Activated effector memory CD4-positive, alpha-beta T cell treated with Interleukin-2 at 50 U/mL for 16 hours (primary cell): ENCODE results near the gene C1orf21.

Source experiments
- DNase-seq: peaks from one replicate; pipeline ENCODE4 v3.0.0-alpha.2; 2020

The C1orf21 gene

DNA sequence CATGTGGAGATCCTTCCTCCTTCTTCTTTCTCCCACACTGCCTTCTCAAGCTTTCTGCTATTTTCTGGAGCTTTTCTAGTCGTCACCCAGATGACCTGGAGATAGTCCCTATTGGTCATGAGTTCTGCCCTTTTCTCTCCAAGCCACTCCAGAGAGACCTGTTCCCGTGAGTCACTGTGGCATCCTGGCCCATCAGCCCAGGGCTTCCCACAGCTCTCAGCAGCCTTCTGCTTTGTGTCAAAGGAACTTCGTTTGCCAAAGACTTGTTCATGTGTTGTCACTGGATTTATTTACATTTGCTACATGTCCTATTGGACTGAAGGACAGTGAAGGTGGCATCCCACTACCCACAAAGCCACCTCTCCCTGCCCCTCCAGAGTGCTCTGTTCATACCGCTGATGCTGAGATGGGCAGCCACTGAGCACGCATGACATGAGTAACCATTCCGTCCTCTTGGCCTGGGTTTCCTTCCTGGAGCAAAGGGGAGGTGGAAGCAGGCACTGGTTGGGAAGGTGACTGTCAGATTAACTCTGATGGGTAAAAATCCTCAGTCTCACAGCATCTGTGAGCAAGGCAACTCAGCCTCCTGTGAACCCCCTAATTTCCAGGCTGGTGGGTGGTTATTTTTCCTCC, 248.6 kb downstream of the C1orf21 start:
- DNase-seq: no peak

DNA sequence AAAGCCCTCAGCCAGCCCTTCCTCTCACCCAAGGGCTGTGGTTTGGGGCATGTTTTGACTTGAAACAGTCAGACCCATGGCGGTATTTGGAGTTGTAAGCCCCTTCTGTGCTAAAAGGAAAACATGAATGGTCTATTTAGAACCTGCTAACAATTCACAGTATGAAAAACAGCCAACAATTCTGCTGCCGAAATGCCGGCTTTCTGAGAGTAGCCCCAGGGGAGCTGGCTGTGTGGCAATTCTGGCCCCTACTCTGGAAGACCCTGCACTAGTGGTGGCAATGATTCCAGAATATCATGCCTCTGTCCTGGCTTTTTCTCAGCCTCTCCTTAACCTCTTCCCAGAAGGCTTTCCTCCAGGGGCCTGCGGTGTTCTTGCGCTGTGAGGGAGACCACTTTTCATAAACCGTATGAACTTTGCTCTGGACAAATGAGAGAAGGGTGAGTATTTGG, 249.2 kb downstream of the C1orf21 start:
- no peak for DNase-seq

DNA sequence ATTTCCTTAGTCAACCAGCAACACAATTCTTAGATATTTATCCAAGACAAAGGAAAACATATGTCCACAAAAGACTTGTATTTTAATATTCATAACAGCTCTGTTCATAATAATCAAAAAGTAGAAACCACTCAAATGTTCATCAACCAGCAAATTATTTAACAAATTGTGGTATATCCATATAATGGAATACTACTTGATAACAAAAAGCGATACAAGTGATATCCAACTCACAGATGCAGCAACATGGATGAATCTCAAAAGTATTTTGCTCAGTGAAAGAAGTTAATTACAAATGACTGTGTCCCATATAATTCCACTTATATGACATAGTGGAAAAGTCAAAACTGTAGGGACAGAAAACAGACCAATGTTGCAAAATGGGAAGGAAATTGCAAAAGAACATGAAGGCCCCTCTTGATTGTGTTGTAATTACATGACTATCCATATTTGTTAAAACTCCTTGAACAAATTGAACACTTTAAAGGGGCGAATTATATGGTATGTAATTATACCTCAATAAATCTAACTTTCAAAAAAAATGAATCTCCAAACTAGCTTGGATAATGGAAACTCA, 250.9 kb downstream of the C1orf21 start:
- no peak for DNase-seq

DNA sequence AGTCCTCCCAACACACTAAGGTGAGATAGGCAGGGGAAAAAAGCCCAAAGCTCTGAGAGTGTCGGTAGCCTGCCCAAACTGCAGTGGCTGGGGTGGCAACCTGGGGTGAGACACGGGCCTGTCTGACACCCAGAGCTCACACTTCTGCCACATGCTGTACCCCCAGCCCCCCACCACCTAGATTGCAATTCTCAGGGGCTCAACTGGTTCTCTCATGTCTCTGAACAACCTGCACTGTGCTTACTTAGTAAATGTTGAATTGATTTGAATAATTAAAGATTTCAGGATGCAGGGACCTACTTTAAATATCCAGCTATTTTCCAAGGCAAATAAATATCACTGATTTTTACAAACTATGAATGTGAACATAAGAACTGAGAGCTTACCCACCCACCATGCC, 252.4 kb downstream of the C1orf21 start:
- no peak for DNase-seq

DNA sequence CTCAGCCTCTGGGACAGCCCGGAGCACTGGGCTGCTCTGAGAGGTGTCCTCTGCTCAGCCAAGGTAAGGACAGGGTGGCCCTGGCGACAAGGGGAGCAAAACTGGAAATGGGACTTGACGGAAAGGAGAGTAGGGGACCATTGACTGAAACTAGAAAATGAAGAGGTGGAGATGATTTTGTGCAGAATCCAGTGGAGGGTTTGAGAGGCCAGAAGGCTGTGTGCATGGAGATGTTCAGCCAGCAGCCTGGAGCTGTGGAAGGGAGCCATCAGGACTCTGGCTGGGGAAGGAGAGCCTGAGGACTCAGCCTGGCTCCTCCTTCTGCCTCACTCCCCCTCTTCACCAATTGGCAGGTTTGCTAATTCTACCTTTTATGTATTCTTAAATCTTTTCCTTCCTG, 253.7 kb downstream of the C1orf21 start:
- no peak for DNase-seq

DNA sequence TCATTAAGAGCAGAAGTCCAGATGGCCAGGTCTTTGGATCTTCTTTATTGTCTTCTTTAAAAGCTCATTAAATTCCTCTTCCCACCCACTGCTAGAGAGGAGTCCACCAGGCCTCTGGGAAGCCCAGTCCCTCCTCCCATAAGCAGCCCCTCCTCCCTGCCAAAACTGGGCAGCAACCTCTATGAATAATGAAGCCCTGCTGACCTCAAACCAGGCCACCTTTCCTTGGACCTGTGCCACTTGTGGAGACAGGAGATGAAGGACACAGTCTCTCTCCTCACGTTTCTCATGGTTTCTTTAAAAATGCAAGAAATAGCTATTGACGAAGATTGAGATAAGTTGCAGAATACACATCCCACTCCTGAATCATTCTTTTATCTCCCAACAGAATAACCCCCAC, 255.1 kb downstream of the C1orf21 start:
- no peak for DNase-seq

DNA sequence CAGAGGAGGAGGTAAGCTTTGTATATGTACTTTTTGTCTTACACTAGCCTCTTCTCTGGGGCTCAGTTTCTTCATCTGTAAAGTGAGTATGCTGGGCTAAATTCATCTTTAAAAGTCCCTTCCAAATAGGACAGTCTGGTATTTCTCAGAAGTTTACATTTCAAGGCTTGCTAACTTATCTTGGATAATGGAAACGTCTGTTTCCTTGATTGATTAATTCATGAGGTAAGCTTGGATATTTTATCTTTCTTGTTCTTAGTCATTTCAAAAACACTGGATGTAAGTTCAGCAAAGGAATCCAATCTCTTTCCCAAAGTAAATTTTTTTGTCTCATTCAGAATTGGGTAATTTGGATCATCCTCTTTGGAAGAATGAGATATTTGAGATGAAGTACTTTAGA, 256.8 kb downstream of the C1orf21 start:
- DNase-seq: no peak

DNA sequence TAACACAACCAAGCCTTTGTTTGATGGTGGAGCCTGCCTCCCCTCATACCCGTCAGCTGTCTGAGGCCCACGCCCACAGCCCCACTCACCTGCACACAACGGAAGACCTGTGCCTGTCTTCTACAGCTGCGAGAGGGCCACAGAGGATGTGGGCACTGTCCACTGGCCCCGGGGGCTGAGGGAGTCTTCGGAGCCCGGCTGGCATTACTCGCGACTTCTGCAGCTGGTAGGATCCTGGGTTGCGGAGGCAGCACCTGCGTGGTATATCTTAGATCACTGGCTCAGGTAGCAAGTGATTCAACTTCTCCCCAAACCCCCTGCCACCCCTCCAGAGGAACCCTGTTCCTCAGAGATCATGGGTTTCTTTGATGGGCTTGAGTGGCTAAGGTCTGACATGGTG, 257.9 kb downstream of the C1orf21 start:
- no peak for DNase-seq

DNA sequence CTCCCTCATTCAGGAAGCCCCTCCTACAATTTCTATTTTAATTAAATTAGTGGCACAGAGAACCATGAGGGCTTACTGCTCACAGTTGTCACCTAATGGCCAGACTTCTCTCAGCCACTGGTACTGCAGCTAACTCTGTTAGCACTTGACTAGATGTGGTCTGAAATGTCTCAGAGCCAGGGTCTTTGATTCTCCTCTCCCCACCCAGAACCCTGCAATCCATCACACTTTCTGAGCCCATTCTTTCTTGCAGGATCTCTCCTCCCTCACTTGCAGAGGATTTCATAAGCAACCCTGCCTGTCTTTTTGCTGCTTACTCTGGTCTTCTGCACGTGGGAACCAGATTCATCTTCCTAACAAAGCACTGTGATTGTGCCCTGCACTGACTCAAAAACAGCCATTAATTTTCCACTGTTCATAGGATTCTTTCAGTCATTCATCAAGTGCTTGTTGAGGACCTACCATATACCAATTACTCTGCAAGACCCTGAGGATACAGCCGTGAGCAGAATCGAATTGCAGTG, 259.4 kb downstream of the C1orf21 start:
- no peak for DNase-seq

DNA sequence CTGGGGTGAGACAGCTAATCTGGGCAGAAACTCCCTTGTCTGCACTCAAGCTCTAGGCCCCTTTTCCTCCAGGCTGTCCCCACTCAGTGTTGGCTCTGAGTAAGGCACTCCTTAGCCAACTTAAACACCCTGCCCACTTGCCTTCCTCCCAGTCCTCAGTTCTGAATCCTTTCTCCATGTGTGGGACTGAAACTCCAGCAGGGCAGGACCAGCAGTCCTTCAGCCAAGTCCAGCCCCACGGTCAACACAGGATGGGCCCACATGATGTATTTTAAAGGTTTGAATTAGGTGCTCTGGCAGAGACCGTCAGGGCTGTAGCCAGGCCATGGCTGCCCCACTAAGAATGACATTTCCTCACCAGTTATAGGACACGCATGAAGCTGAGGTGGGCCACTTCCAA, 260.0 kb downstream of the C1orf21 start:
- DNase-seq: no peak

DNA sequence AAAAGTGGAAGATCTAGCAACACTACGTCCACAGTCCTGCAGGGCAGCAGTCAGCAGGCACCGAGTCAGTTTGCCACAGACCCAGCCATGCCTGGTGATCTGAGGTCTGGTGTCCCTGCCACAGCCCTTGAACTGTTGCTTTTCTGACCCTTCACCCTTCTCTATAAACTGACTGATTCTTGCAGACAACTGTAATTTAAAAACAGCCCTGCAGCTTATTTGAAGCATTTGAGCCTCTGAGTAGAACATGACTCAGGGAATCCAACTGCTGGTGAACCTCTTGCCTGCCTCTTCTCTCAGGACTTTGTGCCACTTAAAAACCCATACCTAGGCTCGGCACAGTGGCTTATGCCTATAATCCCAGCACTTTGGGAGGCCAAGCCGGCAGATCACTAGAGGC, 260.6 kb downstream of the C1orf21 start:
- no peak for DNase-seq

DNA sequence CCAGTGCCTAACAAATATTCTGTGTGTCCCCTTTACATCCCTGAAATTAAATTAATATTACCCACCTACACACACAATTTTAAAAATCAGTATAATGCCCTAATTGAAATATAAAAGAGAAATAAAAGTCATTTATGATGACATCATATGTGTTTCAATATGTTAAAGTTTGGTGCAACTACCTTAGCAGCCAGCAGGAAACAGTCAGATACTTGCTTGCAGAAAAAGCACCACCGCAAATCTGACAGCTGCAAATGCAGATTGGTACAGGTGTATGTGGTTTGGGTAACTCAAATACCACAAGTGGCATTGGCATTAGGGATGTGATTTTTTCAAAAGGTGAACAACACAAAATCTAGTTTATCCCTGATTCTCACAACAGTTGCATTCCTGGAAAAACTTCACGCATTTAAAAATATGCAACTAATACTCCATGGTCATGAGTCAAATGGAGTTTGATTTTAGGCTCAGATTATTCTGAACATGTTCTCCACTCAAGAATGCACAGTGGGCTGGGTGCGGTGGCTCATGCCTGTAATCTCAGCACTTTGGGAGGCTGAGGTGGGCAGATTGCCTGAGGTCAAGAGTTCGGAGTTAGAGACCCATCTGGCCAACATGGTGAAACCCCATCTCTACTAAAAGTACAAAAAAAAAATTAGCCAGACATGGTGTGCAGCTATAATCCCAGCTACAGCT, 261.5 kb downstream of the C1orf21 start:
- DNase-seq: no peak

DNA sequence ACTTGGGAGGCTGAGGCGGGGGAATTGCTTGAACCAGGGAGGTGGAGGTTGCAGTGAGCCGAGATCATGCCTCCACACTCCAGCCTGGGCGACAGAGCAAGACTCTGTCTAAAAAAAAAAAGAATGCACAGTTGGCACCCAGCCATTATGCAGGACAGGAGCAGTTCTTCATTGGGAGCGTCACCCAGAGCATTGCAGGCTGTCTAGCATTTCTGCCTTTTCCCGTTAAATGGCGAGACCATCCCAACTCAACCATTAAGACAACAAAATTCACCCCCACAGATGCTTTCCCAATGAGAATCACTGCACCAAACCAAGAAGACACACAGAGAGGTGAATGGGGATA, 262.0 kb downstream of the C1orf21 start:
- DNase-seq: no peak

DNA sequence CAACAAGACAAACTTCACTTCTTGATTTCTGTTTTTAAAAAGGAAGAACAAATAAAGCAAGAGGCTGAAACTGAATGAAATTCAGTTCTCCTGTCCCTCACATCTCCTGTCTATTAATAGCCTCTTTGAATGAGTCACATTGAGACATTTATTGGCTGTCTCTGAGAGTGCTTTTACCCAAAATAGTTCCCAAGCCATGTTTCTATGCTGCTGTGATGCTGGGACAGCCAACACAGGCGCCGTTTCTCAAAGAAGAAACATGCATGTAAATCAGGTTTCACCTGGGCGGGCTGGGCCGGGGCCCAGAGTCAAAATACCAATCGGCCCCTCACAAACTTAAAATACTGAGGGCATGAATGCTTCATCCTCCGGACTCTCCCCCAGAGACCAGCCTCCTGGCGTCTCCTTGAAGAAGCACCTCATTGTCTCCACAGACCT, 262.6 kb downstream of the C1orf21 start:
- no peak for DNase-seq

DNA sequence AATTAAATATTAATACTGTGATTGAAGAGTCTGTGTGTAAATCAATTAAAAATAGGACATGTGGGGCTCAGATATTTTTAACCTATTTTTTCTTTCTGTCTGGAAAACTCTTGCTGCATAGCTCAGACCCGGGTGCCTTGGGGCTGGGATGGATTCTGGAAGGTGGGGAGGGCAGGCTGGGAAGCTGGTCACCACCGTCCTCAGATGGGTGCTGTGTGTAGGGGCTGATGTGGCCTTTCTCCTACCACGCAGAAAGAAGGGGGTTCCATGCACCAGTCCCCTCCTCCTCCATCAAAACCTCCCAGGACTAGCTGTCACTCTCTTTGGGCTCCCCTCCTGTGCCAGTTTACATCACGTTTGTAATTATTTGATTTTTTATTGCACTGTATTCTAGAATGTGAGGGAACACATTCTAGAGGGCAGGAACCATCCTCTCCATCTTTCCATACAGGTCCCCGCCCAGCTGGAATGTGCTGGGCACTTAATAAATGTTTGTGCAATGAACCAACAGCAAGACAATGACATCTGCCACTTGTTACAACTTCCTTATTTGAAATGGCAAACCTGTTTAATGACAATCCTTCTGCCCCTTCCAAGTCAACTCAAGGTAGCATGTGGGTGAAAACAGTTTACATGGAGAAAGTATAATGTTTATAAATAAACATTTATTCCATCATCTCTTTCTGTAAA, 263.5 kb downstream of the C1orf21 start:
- DNase-seq: no peak

DNA sequence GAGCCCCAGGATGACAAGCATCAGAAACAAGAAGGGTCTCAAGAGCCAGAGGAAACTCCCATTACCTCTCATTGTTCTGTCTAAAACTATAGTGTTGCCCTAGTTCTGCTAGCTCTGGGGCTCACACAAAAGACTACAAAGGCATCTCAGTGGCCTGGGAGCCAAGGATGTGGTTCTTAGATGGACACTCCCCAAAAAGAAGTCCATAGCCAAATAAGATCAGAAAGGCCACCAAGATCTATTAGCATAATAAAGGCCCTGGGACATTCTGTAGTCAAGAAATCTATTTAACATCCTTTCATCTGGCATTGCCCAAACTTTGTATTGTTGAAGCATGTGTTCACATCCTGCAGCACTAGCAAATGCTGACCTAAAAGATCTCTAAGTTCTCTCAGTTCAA, 268.4 kb downstream of the C1orf21 start:
- no peak for DNase-seq

DNA sequence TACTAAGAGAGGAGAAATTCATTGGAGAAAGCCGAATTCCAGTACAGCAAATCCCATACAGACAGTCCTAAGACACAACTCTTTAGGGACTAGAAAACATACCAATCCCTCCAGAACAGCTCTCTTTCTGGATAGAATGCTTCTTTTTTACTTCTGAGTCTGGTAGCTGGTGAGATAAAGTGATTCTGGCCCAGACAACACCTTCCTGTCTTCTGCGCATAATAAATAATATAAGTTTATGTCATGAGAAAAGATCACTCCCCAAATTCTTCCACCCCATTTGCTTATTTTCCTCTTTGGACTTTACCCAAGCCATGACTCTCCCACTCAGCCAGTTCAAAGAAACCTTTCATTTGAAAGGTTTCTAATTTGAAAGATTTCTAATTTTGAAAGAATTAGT, 269.4 kb downstream of the C1orf21 start:
- no peak for DNase-seq

DNA sequence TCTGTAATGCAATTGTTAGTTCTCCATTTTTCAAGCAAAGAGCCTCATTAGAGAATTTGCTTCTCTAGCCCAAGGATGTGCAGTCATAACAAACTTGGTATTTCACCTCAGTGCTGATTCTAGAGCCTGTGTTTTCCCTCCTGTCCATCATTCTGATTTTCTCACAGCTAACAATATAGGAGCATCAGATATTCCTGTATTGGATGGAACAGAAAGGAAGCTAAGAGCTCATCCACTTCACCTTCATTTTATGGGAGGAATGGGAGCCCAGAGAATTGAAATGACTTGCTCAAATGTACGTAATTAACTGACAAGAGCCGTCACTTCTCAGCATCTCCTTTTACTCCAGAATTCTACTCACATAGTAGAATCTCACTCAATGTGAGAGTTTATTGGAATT, 271.2 kb downstream of the C1orf21 start:
- no peak for DNase-seq

DNA sequence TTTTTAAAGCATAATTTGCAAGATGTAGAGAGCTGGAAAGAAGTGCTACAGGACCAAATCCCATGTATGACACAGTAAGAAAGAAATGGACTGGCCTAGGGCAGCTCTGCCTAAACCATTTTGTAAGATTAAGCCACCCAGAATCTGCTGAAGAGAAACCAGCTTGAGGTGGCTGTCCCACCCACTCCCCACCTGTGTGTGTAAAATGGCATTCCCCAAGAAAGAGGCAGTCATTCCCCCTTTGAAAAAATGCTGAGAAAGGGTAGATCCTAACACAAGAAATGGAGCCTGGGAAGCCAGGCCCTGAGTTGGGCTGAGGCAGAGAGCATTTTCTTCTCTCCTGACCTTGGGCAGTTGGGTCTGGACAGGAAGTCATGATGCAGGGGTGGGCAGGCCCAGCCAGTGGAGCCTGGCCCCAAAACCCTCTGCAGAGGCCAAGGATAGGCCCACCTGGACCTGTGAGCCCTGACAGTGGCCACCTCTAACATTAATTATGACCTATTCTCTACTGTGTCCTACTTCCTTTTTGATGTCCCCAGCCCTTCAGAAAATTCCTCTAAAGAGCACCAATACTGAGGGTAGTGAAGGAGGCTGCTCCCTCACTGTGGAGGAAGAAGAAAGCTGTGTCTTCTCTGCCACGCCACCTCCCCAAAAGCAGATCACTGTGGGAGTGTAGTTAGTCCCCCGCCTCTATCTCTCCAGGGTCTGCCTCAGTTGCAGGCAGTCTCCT, 273.8 kb downstream of the C1orf21 start:
- DNase-seq: no peak

DNA sequence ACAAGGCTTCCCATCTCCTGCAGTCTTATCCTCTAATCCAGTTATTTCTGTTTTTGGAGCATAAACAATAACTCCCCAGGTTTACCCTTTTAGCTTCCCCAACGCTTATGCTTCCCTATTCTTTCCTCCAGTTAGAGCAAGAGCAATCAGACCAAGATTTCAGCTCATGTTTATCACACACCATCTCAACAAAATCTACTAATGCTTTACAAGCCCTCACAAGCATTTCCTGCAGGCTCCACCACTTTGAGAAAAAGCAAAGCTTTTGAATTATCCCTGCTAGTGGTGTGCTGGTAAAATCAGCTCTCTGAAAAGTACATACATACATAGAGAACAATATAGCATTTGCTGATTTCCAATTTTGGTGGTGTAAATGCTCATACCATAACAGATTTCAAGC, 275.0 kb downstream of the C1orf21 start:
- DNase-seq: no peak

DNA sequence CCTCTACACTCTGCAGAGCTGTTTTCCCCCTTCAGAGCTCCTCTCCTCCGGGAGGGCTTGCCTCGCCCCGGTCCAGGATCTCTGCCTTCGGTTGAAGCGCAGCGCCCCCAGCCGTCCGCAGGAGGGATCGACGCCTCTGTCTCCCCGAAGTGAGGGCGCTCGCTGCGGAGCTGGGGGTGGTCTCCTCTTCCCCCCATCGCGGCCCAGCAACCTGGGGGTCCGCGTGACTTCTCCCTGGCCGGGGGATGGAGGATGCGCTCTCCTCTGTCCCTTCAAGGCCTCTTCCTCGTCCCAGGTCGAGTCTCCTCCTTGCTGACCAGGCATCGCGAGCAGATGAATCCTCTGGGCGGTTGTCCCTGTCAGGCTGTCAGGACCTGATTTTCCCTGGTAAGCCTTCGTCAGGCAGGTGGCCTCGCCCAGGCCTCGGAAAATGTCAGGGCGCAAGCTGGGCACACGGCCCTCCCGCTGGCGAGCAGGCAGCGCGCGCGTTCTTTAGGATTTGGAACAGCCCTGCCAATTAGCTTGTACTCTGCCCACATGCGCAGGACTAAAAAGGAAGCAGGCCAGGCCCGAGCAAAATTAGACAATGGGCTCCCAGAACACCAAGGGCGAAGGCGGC, 277.3 kb downstream of the C1orf21 start:
- DNase-seq: no peak

DNA sequence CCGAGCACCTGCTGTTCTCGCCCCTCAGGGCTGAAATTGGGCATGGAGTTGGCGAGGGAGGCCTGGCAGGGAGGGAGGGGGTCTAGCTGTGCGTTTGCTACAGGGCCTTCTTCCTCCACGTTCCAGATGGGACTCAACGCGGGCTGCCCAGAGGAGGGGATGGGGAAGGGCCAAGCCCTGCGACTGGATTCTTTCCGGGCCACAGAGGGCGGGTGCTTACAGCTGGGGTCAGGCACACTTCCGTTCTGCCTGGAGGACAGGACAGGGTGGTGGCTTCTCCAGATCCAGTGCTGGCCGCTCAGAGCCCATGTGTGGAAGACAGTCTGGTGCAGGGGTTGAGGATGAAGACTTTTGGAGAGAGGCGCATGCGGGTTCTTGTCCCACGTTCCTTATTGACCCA, 277.8 kb downstream of the C1orf21 start:
- no peak for DNase-seq

DNA sequence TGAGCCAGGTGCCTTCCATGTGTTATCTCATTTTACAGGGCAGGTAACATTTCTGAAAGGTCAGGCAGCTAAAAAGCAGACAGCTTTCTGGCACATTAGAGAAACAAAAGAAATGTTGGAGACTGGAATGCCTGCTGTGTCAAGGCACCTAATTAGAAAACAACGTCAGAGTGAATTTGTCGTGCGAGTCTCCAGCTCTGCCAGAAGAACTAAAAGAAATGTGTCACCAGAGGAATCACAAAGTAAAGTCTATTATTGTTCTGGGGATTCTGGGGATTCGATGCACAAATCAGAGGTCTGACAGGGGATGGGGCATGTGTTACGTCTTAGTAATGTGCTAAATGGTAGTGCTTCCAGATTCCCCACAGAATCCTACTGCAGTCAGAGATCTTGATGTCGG, 278.5 kb downstream of the C1orf21 start:
- no peak for DNase-seq
